Gastroesophageal sphincter (tissue), 4 donors: ENCODE data around the gene PCSK2. TPM values are rescaled to one million over a fixed set of nuclear protein-coding genes. Genes with fewer than 3 reads are reported as not detected.

Experiments
- ATAC-seq: fragments of 150-250 bp; one replicate; pipeline ENCODE4 v1.9.1; 2016; ENCODE audit warnings: mild to moderate bottlenecking, moderate library complexity
- H3K27ac ChIP-seq, 4 donors: fragments of 200-600 bp; sonication (generic) in 3 of 4; 1 replicate in 3 of 4; 2 replicates in 1 of 4; pipeline ENCODE4 v1.5.1; 2016 to 2019
- H3K27me3 ChIP-seq: fragments of 200-600 bp; sonication (generic); one replicate; pipeline ENCODE4 v1.5.1; 2019
- H3K36me3 ChIP-seq, 2 donors: fragments of 200-600 bp; sonication (generic); one replicate each; pipeline ENCODE4 v1.5.1; 2019; ENCODE audit warnings: control low read depth in 1 of 2
- H3K4me1 ChIP-seq, 3 donors: fragments of 200-600 bp; sonication (generic); 1 replicate in 2 of 3; 2 replicates in 1 of 3; pipeline ENCODE4 v1.5.1; 2016 to 2019; ENCODE audit warnings: control low read depth in 2 of 3
- H3K4me3 ChIP-seq, 2 donors: fragments of 200-600 bp; sonication (generic); one replicate each; pipeline ENCODE4 v1.5.1; 2019; ENCODE audit warnings: mild to moderate bottlenecking in 1 of 2, moderate library complexity in 1 of 2
- H3K9me3 ChIP-seq, 3 donors: fragments of 200-600 bp; sonication (generic); one replicate each; pipeline ENCODE4 v1.5.1; 2017 to 2019; ENCODE audit warnings: control low read depth in 2 of 3
- EP300 ChIP-seq: sonication (generic); formaldehyde crosslinking; IDR thresholded peaks from one replicate; pipeline ENCODE4 v1.6.1; 2017; ENCODE audit warnings: antibody characterized with exemption, mild to moderate bottlenecking
- POLR2A ChIP-seq, 2 donors: fragments of 450-650 bp; IDR thresholded peaks; one replicate each; pipeline ENCODE4 v1.6.1; 2017; ENCODE audit warnings: antibody characterized with exemption in 2 of 2, mild to moderate bottlenecking in 2 of 2, moderate library complexity in 1 of 2
- POLR2AphosphoS5 ChIP-seq: sonication (generic); formaldehyde crosslinking; IDR thresholded peaks from one replicate; pipeline ENCODE4 v1.6.1; 2017; ENCODE audit warnings: antibody characterized with exemption
- WGBS, 2 donors: methylation state at CpG; one replicate each; pipeline ENCODE4 v1.1.5; 2018; ENCODE audit warnings: low coverage in 1 of 2; 5-methylcytosine and 5-hydroxymethylcytosine counted together
- total RNA-seq, 4 donors: library from RNA; depleted of rRNA; stranded (reverse); fragments of >200 nt; gene quantifications; one replicate each; pipeline ENCODE4 v1.1.0, GENCODE V29; 2016
- TF ChIP-seq, protein P1 (sequence below), 4 experiments: fragments of 200-600 bp in 2 of 4; fragments of 450-650 bp in 2 of 4; sonication (generic) in 1 of 4; IDR thresholded peaks; one replicate each; pipeline ENCODE4 v1.5.1; 2017 to 2019; ENCODE audit warnings: antibody characterized with exemption in 4 of 4, mild to moderate bottlenecking in 2 of 4, moderate library complexity in 2 of 4

The PCSK2 gene
- total RNA-seq, 4 donors from 2014 or later, result 1.6 to 8.5 (median 4.5) TPM

- ATAC-seq, result no peak
- Histone ChIP-seq H3K4me3 (no peak overlapping the region), H3K27me3 (peaks cover 28% of the 10 kb centered on the region), H3K36me3 (no peaks in the 10 kb centered on the region), H3K4me1 (no peaks in the 10 kb centered on the region), H3K9me3 (peaks cover 0 to 8% (median 0%) of the 10 kb centered on the region in 3 donors), H3K27ac (no peak overlapping the region)
- 23 to 38% methylated on average over 10 to 13 of the region's 13 CpGs for WGBS, 2 donors
- TF ChIP-seq EP300 (no peak), POLR2AphosphoS5 (no peak), POLR2A (IDR thresholded peaks at IDR 0.05) (no peak)
- TF ChIP-seq, protein P1, sequence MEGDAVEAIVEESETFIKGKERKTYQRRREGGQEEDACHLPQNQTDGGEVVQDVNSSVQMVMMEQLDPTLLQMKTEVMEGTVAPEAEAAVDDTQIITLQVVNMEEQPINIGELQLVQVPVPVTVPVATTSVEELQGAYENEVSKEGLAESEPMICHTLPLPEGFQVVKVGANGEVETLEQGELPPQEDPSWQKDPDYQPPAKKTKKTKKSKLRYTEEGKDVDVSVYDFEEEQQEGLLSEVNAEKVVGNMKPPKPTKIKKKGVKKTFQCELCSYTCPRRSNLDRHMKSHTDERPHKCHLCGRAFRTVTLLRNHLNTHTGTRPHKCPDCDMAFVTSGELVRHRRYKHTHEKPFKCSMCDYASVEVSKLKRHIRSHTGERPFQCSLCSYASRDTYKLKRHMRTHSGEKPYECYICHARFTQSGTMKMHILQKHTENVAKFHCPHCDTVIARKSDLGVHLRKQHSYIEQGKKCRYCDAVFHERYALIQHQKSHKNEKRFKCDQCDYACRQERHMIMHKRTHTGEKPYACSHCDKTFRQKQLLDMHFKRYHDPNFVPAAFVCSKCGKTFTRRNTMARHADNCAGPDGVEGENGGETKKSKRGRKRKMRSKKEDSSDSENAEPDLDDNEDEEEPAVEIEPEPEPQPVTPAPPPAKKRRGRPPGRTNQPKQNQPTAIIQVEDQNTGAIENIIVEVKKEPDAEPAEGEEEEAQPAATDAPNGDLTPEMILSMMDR (IDR thresholded peaks at IDR 0.05), result no peak
These were observed 117.0 kb downstream of the PCSK2 start for GRCh38 chr20:17343656-17344452.

DNA sequence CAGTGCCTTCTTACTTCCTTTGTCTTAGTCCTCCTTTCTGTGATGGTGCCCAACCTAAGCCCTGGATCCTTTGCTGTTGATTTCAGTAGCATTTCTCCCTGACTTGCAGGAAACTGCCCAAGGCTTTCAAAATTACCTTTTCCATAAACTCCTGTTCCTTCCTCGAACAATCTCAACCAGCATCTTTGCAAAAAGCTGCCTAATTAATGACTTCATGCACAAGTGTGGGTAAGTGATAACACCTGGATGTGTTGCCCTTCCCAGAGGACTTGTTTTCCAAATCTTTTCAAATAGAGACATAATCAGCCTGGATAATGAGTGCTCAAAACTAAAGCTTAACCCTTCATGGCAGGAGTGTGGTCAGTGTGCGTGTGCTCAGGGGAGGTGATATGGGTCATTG lies 118.0 kb downstream of the PCSK2 start:
- ATAC-seq, result no peak
- H3K27ac ChIP-seq, result no peak overlapping the region
- WGBS, 2 donors, result 43 to 59% methylated on average over 2 of the region's 2 CpGs
- no peak overlapping the region for H3K4me3 ChIP-seq
- H3K9me3 ChIP-seq, result peaks cover 0 to 8% (median 0%) of the 10 kb centered on the region in 3 donors
- no peaks in the 10 kb centered on the region for H3K36me3 ChIP-seq
- no peaks in the 10 kb centered on the region for H3K4me1 ChIP-seq
- peaks cover 28% of the 10 kb centered on the region for H3K27me3 ChIP-seq
- TF ChIP-seq, protein P1 (IDR thresholded peaks at IDR 0.05), result no peak
- TF ChIP-seq EP300 (no peak), POLR2A (IDR thresholded peaks at IDR 0.05) (no peak), POLR2AphosphoS5 (no peak)

GRCh38 chr20:17345321-17345720 lies 118.5 kb downstream of the PCSK2 start:
- no peak for ATAC-seq
- Histone ChIP-seq H3K4me1 (no peaks in the 10 kb centered on the region), H3K9me3 (peaks cover 0 to 8% (median 0%) of the 10 kb centered on the region in 3 donors), H3K27me3 (peaks cover 28% of the 10 kb centered on the region), H3K27ac (no peak overlapping the region), H3K36me3 (no peaks in the 10 kb centered on the region), H3K4me3 (no peak overlapping the region)
- TF ChIP-seq EP300 (no peak), POLR2A (IDR thresholded peaks at IDR 0.05) (no peak), POLR2AphosphoS5 (no peak)
- TF ChIP-seq, protein P1 (IDR thresholded peaks at IDR 0.05), result no peak
- 11 to 19% methylated on average over 2 of the region's 2 CpGs for WGBS, 2 donors

GRCh38 chr20:17350321-17350720 lies 123.5 kb downstream of the PCSK2 start:
- Histone ChIP-seq H3K4me3 (no peak overlapping the region), H3K27me3 (peaks cover 18% of the 10 kb centered on the region), H3K27ac (no peak overlapping the region), H3K36me3 (no peaks in the 10 kb centered on the region), H3K4me1 (no peaks in the 10 kb centered on the region), H3K9me3 (no peaks in the 10 kb centered on the region)
- ATAC-seq, result no peak
- no peak for TF ChIP-seq EP300
- TF ChIP-seq, protein P1 (IDR thresholded peaks at IDR 0.05), result no peak
- no peak for TF ChIP-seq POLR2A (IDR thresholded peaks at IDR 0.05)
- no peak for TF ChIP-seq POLR2AphosphoS5
- WGBS, 2 donors, result 33 to 85% methylated on average over 1 to 3 of the region's 3 CpGs

DNA sequence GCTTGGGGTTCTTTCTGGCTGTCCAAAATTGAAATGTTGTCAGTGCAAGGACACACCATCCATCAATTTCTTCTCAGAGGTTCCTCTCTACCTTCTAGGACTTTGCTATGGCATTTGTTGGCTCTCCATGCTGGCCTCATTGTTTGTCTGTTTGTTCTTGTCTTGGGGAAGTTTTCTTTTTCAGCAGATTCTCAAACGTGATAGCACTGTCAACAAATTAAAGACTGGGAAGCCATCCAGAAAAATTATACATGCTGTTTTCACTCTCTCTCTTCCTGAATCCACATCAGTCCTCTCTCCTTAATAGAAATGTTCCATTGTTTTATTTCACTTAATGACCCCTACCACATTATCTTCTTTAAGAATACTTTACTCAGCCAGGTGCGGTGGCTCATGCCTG lies 130.4 kb downstream of the PCSK2 start:
- Histone ChIP-seq H3K4me3 (no peak overlapping the region), H3K27ac (no peak overlapping the region), H3K36me3 (no peaks in the 10 kb centered on the region), H3K9me3 (no peaks in the 10 kb centered on the region), H3K27me3 (peaks cover 7% of the 10 kb centered on the region), H3K4me1 (no peaks in the 10 kb centered on the region)
- 0 to 24% methylated on average over 1 to 2 of the region's 2 CpGs for WGBS, 2 donors
- ATAC-seq, result no peak
- TF ChIP-seq EP300 (no peak), POLR2A (IDR thresholded peaks at IDR 0.05) (no peak), POLR2AphosphoS5 (no peak)
- TF ChIP-seq, protein P1 (IDR thresholded peaks at IDR 0.05), result no peak
